Choroid plexus epithelial cell (primary cell): ENCODE measurements around the gene GRK1.
A peak's percentile ranks its signal among the peaks of the same experiment; 100 is the strongest.

Experiments
- DNase-seq: peaks from one replicate; pipeline ENCODE4 v3.0.0-alpha.2; 2010; ENCODE audit warnings: low read depth
- H3K4me3 ChIP-seq: 2 replicates; pipeline ENCODE4 v1.5.1; 2011; ENCODE audit warnings: low read depth, mild to moderate bottlenecking, control low read depth, low read length, moderate library complexity
- CTCF ChIP-seq: conservative IDR thresholded peaks from 2 replicates; pipeline ENCODE4 v1.5.1; 2011; ENCODE audit warnings: low read depth, mild to moderate bottlenecking, control low read depth, inconsistent platforms, low read length, moderate library complexity

The GRK1 gene

GRCh38 chr13:113769881-113770280, 102.9 kb downstream of the GRK1 start:
- TF ChIP-seq CTCF: no peak
- DNase-seq: no peak

DNA sequence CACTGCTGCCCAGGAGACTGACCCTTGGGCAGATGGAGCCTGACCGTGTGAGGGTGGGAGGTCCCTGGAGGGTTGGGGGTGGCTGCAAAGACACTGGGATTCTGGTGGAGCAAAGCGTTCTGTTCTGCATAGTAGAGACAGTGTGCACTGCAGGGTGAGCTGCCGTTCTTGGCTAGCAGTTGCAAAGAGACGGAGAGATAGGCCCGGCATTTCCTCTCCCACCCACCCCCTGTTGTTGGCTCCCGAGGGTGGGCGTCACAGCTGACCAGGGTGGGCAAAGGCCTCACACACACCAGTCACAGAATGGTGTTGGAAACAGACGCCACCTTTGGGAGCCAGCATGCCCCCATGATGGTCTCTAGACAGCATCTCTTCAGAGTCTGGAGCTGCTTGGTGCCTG, 103.4 kb downstream of the GRK1 start:
- no peak for TF ChIP-seq CTCF
- DNase-seq: no peak
- no peak overlapping the region for H3K4me3 ChIP-seq

More at GRCh38 chr13:113769881-113770280, 102.9 kb downstream of the GRK1 start:
- no peak overlapping the region for H3K4me3 ChIP-seq

GRCh38 chr13:113770937-113771336, 103.9 kb downstream of the GRK1 start:
- TF ChIP-seq CTCF: no peak
- DNase-seq: no peak

DNA sequence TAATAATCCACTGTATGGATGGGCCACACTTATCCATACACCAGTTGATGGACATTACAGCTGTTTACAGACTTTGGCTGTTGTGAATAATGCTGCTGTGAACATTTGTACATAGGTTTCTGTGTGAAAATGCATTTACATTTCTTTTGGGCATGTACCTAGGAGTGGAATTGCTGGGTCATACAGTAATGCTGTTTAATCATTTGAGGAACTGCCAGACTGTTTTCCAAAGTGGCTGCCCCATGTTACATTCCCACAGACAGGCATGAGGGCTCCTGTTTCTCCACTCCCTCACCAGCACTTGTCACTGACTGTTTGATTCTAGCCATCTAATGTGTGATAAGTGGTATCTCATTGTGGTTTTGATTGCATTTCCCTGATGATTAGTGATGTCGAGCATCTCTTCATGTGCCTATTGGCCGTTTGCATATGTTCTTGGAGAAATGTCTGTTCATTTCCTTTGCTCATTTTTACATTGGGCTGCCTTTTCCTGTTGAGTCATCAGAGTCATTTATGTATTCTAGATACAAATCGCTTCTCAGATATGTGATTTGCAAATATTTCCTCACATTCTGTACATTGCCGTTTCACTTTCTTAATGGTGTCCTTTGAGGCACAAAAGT, 104.8 kb downstream of the GRK1 start:
- TF ChIP-seq CTCF: no peak
- peak; percentile 6 for DNase-seq

More at GRCh38 chr13:113770937-113771336, 103.9 kb downstream of the GRK1 start:
- H3K4me3 ChIP-seq: no peak overlapping the region

GRCh38 chr13:113774177-113775107, 107.4 kb downstream of the GRK1 start:
- TF ChIP-seq CTCF: no peak
- DNase-seq: no peak
- H3K4me3 ChIP-seq: no peak overlapping the region

More for the DNA sequence above, 104.8 kb downstream of the GRK1 start:
- no peak overlapping the region for H3K4me3 ChIP-seq

DNA sequence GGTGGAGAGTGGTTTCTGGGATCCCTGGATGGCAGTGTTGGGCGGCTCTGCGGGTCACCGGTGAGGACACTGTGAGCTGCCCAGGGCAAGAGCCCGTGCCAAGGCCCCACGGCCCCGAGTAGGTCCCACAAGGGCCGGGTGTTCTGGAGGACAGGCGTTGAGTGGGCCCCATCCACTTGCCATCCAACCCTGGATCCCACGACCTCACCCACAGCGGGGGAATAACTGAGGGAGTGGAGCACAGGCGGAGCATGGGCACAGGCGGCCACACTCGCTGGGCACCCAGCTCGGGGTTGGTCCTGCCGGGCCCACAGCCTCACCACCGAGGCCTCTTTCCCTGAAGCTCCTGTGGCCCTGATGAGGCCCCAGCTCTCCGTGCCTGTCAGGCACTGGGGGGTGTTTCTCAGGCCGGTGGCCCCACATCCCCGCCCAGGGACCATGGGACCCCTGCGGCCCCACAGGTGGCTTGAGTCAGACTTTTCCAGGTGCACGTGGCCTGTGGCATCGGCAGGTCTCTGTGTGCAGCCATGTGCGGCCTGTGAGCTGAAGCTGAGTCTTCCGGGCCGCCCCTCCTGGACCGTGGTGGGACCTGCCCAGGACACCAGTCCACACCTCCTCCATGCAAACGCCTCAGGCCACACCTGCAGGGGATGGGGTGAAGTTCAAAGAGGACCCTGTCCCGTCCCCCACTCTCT, 108.6 kb downstream of the GRK1 start:
- DNase-seq: no peak
- TF ChIP-seq CTCF: no peak
- H3K4me3 ChIP-seq: no peak overlapping the region
